NCI-H128 (cell line): ENCODE data around the gene BIRC5.
"Not testable (repeated sequence)": the region's sequence is repeated elsewhere in the genome, so short reads cannot be mapped to it uniquely, and the experiment has no call there.

ENCODE experiments used
- DNase-seq: peaks from one replicate; lab custom pipeline; 2025; ENCODE audit not compliant: unreplicated experiment; lab: John Stamatoyannopoulos, UW

BIRC5 gene

GRCh38 chr17:78238823-78239488 lies 24.9 kb downstream of the BIRC5 start:
- DNase-seq: no peak

DNA sequence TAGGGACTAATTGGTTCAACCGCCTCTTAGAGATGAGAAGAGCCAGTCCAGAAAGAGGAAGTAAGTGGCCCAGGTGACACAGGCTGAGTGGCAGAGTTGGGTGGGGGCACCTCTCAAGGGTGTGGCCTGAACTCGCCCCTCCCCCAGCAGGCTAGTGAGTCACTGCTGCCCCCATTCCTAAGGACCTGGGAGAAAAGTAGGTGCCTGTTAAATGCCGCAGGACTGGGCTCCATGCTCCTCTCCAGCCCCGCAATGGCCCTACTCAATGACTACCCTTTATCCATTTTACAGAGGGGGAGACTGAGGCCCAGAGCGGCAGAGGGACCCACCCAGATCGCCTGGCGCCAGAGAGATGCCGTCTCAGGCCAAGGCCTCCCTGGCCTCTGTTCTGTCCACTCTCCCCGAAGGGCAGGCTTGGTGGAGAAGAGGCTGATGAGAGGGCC lies 25.5 kb downstream of the BIRC5 start:
- DNase-seq: no peak

DNA sequence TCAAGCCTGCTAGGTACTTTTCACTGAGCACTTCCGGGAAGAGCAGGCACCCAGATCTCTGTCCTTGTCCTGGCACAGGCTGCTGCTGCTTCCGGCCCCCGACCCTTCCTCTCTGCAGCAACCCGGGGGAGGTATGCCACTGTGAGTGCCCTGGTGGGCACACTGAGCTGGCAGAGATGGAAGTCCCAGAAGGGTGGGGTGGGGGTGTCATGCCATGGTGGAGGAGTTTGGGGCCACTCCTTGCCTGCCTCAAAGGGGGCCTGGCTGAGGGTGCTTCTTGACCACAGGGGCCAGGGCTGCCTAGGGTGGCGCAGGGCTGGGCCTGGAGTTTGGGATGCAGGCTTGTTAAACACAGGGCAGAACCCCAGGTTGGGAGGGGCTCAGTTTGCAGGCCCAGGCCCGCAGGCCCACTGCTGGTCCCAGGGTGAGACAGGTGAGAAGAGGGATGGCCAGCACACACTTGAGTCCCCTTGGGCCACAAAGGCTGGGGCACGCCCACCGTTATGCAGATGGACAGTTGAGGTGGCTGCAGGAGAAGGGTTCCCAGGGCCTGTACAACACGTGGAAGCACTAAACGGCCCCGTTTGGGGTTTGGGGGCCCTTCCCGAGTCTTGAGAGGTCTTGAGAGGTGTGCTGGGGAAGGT lies 26.1 kb downstream of the BIRC5 start:
- no peak for DNase-seq

- no peak for DNase-seq
Measured at GRCh38 chr17:78240839-78241238, 26.8 kb downstream of the BIRC5 start.

DNA sequence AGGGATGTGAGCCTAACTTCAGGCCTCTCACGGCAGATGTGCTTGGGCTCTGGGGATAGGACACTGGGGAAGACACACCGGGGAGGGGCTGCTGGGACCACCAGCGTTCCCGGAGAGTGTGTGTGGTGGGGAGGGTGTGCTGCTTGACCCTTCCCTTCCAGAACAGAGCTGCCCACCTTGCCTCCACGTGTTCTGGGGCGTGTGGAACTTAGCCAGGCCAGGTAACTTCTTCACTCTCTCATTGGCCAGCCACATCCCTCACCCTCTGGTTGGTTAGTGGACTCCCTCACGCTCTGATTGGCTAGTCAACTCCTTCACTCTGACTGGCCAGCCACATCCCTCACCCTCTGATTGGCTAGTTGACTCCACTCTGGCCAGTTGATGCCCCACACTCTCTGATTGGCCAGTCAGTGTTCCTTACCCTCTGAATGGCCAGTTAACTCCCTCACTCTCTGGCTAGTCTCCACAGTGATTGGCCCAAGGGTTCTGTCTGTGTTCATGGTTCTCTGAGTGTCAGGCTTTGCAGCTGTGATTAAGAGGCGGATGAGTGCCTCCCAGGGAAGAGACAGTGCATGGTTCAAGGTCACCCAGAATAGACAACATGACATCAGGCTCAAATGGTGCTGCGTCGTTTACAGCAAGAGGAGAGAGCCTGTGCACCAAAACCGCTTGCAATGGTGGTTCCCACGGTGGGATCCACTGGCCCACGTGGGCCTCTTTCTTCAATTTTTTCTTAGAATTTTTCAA lies 27.4 kb downstream of the BIRC5 start:
- DNase-seq: no peak

DNA sequence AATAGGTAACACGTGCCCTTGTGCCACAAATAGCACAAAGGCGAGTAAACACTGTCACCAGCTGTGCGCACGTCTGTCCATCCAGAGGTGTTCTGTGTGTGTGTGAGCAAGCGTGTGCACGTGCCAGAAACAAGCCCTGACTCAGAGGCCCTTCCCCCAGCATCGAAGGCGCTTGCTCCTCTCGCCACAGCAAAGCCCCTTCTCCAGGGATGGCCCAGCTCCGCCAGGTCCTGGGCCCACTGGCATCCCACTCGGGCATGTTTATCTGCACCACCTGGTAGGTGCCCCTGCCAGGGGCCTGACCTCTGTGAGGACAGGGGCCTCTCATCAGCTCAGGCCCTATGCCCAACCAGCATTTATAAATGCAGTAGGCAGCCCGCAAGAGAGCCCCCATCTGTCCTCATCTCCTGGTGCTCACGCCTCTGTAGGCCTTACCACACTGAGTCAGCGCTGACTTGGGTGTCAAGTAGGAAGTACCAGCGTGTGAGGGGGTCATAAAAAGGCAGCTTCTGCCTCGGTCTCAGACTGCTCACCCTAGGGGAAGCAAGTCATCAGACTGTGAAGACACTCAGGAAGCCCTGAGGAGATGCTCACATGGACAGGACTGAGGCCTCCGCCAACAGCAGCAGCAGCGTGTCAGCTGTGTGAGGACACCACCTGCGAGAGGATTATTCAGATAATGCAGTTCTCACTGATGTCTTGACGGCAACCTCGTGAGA lies 28.1 kb downstream of the BIRC5 start:
- no peak for DNase-seq

DNA sequence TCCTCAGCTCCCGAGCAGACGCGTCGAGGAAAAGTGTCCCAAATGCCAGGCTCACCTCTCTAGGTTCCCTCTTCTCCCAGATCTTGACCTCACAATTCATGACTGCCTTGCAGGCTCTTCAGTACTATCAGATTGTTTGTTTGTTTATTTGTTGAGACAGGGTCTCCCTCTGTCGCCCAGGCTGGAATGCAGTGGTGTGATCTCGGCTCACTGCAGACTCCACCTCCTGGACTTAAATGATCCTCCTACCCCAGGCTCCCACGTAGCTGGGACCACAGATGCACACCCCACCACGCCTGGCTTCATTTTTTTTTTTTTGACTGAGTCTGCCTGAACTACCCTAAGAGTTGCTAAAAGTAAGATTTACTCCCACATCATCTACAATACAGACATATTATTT lies 33.3 kb downstream of the BIRC5 start:
- no peak for DNase-seq

GRCh38 chr17:78248051-78248914 lies 34.2 kb downstream of the BIRC5 start:
- DNase-seq: no peak

GRCh38 chr17:78249074-78249817 lies 35.2 kb downstream of the BIRC5 start:
- no peak for DNase-seq

DNA sequence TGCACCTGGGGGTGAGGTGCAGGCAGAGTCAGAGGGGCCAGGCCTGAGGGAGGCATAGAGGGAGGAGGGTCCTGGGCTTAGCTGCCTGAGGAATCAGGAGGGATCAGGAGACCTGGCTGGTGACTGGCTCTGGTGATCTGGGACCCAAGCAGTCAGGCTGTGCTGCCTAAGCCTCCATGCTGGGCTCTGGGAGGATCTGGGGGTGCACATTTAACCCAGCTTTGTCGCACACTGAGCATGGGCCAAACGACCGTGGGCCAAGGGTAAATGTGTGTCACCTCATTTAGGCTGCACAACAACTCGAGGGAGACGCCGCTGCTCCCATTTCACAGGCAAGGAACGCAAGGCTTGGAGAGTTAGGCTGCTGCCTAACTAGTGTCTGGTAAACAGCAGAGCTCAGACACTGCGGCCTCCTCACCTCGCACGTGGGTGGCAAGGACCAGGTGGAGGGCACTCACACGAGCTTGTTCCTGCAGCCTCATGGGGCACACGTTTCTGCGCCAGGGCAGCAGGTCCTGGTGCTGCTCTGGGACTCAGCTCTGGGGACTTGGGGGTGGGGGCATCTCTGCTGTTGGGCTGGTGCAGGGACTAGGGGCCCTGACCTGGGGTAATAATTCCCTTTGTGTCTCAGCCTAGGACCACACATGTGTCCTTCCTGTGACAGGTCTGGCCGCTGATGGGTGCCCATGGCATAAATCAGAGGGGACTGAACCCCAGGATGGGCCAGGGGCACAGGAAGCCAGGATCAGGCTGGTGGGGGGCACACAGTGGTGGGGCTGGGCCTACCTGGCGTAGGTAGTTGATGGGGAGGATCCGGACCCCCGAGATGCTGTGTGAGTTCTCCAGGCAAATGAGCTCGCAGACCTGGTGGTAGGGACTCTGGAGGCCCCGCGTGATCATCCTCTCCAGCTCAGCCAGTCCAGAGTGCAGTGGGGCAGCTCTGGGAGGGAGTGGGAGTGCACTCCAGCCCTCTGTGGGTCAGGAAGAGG lies 36.1 kb downstream of the BIRC5 start:
- DNase-seq: no peak

- DNase-seq: peak; percentile 52
Measured at GRCh38 chr17:78250891-78251772, 37.1 kb downstream of the BIRC5 start.

DNA sequence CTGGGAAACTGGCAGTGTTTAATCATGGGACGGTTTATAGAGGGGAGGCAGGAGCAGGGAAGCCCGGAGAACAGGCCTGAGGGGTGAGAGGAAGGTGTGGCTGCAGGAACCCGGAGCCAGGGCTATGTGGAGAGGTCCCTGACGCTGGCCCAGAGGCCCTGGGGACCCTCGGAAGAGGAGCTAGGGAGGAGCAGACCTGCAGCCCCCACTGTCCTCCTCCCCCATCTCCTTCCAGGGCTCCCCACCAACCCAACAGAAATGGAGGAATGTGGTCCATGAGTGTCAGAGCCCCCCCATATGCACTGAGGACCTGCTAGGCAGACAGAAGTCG lies 37.7 kb downstream of the BIRC5 start:
- no peak for DNase-seq

DNA sequence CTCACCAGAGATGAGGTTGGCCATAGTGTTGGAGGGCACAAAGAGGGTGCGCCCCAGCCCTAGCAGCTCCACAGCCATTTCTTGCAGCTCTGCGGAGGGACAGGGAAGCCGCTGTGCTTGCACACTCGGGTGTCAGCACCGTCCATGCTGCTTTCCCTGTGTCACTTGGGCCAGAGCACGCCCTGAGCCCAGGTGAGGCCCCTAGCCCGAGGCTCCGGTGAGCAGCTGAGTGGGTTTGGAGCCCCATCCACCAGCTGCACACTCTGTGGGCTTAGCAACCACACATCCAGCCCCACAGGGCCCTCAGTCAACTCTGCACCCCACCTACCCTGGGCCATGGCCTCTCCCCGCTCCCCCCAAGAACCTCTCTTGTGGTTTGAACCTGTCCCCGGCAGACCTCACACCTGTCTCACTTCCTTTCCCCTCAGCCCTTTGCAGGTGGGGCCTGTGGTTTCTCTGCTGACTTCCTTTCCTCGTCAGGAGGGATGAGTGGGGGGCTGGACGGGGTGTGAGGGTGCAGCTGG lies 38.1 kb downstream of the BIRC5 start:
- no peak for DNase-seq

DNA sequence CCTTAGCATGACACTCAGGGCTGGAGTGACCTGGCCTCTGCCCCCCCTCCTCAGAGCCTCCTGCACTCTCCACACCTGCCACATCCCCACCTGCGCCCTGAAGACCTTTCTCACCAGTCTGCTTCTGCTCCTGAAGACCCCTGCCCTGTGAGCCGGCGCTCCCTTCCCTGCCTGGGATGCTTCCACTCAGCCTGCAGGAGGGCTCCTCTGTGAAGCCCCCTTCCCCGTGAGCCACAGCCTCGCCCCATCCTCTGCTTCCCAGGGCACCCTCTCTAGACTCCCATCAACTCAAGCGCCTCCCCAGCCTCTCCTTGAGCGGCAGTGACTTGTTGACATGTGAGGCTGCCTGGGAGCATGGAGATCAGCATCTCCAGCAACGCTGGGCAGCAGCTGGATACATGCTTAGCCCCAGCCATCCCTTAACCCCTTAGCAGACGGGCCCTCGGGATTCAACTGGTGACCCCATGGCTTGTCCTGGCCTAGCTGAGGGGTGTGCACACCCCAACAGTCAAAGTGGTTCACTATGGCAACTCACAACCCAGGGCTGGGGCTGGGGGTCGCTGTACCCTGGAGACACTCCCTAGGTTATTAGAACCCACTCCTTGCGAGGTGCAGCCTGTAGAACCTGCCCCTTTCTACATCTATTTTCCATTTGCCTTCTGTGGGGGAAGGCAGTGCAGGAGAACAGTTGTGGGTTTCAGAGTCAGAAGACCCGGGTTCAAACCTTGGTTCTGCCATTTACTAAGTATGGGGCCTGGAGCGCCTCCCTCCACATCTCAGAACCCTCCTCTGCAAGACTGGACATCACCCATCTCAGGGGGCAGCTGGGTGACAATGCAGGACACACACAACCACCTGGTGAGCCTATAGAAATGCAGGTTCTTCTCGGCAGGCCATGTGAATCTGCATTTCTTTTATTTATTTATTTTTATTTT lies 38.9 kb downstream of the BIRC5 start:
- no peak for DNase-seq

DNA sequence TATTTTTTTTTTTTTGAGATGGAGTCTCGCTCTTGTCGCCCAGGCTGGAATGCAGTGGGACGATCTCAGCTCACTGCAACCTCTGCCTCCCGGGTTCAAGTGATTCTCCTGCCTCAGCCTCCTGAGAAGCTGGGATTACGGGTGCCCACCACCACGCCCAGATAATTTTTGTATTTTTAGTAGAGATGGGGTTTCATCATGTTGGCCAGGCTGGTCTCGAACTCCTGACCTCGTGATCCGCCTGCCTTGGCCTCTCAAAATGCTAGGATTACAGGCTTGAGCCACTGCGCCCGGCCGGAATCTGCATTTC lies 39.5 kb downstream of the BIRC5 start:
- not testable (repeated sequence) for DNase-seq

- peak; percentile 46 for DNase-seq
Measured at GRCh38 chr17:78253946-78254672, 40.1 kb downstream of the BIRC5 start.
